Endothelial cell (in vitro differentiated cells): ENCODE measurements around the gene TNIK. TPM values are rescaled to one million over a fixed set of nuclear protein-coding genes. Genes with fewer than 3 reads are reported as not detected.

Experiments
- DNase-seq: peaks from one replicate; pipeline ENCODE4 v3.0.0; 2021; ENCODE audit warnings: low spot score
- H3K27ac Mint-ChIP-seq: one replicate; pipeline ENCODE4 v1.8.0; 2021; ENCODE audit warnings: mixed read lengths, inconsistent platforms; ENCODE audit not compliant: unreplicated experiment
- H3K27me3 Mint-ChIP-seq: one replicate; pipeline ENCODE4 v1.8.0; 2021; ENCODE audit warnings: mild to moderate bottlenecking, moderate library complexity, mixed read lengths, inconsistent platforms; ENCODE audit not compliant: unreplicated experiment
- H3K36me3 Mint-ChIP-seq: one replicate; pipeline ENCODE4 v1.8.0; 2021; ENCODE audit warnings: mild to moderate bottlenecking, low read depth, mixed read lengths, inconsistent platforms; ENCODE audit not compliant: unreplicated experiment
- H3K4me1 Mint-ChIP-seq: one replicate; pipeline ENCODE4 v1.8.0; 2021; ENCODE audit warnings: mild to moderate bottlenecking, mixed read lengths, inconsistent platforms; ENCODE audit not compliant: unreplicated experiment
- H3K4me3 Mint-ChIP-seq: one replicate; pipeline ENCODE4 v1.8.0; 2021; ENCODE audit warnings: mild to moderate bottlenecking, mixed read lengths, inconsistent platforms; ENCODE audit not compliant: unreplicated experiment
- H3K9me3 Mint-ChIP-seq: one replicate; pipeline ENCODE4 v1.8.0; 2021; ENCODE audit warnings: mixed read lengths, inconsistent platforms; ENCODE audit not compliant: unreplicated experiment
- CTCF ChIP-seq: fragments of 200-600 bp; sonication (generic); IDR thresholded peaks from one replicate; pipeline ENCODE4 v1.5.0; 2021; ENCODE audit warnings: antibody characterized with exemption; ENCODE audit not compliant: unreplicated experiment
- total RNA-seq: library from RNA; stranded (reverse); fragmentation: NEBNext Ultra II Directional; extraction: Animal tissue kit (Norgen Biotek cat#: 25700); gene quantifications from one replicate; pipeline ENCODE4 v1.2.1, GENCODE V29; 2021; ENCODE audit not compliant: unreplicated experiment

Gene TNIK
- total RNA-seq, 1 donor from 2014 or later = 67.0 TPM

- no peak for TF ChIP-seq CTCF
- H3K4me3 Mint-ChIP-seq = no peak overlapping the region
- H3K27me3 Mint-ChIP-seq = no peaks in the 10 kb centered on the region
- DNase-seq = no peak
- peaks cover 16% of the 10 kb centered on the region for H3K36me3 Mint-ChIP-seq
- H3K9me3 Mint-ChIP-seq = no peaks in the 10 kb centered on the region
- no peak overlapping the region for H3K27ac Mint-ChIP-seq
- H3K4me1 Mint-ChIP-seq = peaks cover 32% of the 10 kb centered on the region
These were observed 64.2 kb downstream of the TNIK start for GRCh38 chr3:171396048-171396447.

GRCh38 chr3:171393032-171393744, 67.0 kb downstream of the TNIK start:
- no peak for TF ChIP-seq CTCF
- Mint-ChIP-seq H3K4me1 (peaks cover 37% of the 10 kb centered on the region), H3K4me3 (no peak overlapping the region), H3K27ac (peak overlapping the region; percentile 85), H3K27me3 (no peaks in the 10 kb centered on the region), H3K36me3 (peaks cover 17% of the 10 kb centered on the region), H3K9me3 (no peaks in the 10 kb centered on the region)
- peak; percentile 9 for DNase-seq

DNA sequence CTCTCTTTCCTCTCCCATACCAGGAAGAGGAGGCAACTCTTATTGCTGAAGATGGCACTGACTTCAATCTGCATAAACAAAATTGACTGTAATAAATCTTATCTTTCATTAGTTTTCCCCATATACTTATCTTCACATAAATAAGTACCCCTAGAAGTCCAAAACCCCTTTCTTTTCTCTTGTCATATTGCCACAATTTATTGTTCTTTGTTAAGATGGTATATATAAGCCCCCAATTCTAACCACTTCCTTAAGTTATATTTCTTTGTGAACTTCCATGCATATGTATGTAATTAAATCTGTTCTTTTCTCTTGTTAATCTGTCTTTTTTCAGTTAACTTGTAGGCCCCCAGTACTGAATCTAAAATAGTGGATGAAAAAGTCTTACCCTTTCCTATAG, 68.8 kb downstream of the TNIK start:
- H3K4me1 Mint-ChIP-seq = peaks cover 45% of the 10 kb centered on the region
- no peaks in the 10 kb centered on the region for H3K9me3 Mint-ChIP-seq
- no peak for DNase-seq
- peak overlapping the region; percentile 6 for H3K4me3 Mint-ChIP-seq
- no peak overlapping the region for H3K27ac Mint-ChIP-seq
- peaks cover 17% of the 10 kb centered on the region for H3K36me3 Mint-ChIP-seq
- H3K27me3 Mint-ChIP-seq = no peaks in the 10 kb centered on the region
- TF ChIP-seq CTCF = no peak

DNA sequence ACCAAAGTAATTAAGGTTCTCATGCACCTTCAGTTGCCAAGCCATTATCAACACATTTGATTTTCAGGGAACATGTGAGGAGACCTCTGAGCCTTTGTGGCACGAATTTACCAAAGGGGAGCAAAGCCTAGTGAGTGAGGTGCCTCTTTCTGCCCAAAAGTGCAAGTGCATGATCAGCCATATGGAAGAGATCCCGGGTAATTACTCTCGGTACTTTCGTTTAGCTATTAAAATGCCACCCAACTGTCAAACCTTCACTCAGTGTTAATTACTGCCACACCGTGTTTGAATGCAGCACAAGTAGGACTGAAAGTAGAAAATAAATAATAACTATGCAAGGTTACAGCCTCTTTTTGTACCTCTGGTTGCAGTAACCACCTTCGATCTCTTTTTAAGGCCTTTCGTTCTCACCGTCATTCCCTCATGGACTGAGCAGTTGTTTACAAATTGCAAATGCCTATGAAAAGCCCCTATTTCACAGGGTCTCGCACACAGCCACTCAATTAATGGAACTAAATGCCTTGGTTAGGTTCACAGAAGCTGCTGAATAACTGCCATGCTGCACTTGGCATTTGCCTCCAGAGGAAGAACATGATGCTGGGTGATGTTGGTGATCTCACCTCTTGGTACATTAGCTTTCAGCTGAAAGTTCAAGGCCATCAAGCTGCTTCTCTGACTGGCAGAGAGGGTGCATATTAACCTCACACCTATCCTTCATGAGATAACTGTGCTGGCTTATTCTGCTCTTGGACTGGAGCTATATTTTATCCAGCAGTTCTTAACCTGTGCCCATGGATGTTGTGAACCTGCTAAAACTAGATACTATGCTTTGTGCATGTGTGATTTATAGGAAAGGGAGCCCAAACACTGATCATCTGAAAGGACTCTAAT, 69.9 kb downstream of the TNIK start:
- H3K9me3 Mint-ChIP-seq = no peaks in the 10 kb centered on the region
- H3K27ac Mint-ChIP-seq = no peak overlapping the region
- TF ChIP-seq CTCF = no peak
- no peaks in the 10 kb centered on the region for H3K27me3 Mint-ChIP-seq
- peaks cover 17% of the 10 kb centered on the region for H3K36me3 Mint-ChIP-seq
- H3K4me1 Mint-ChIP-seq = peaks cover 47% of the 10 kb centered on the region
- H3K4me3 Mint-ChIP-seq = no peak overlapping the region
- DNase-seq = no peak

DNA sequence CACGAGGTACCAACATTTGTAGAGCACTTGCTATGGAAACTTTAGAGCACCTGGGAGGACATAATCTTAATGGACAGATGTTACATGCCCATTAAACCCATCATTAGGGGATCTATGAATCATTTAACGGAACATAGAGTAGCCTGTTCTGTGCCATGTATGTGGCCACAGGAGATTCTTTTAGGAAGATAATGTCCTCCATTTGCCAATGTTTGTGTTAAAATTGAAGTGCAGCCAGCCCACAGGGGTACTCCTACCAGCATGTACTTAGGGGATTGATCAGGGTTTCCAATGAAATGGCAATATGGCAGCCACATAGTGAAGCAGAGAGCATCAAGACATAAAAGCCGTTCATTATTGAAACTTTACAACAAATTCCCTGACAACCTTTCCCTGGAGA, 70.7 kb downstream of the TNIK start:
- no peak overlapping the region for H3K27ac Mint-ChIP-seq
- H3K27me3 Mint-ChIP-seq = peaks cover 3% of the 10 kb centered on the region
- H3K9me3 Mint-ChIP-seq = no peaks in the 10 kb centered on the region
- H3K4me3 Mint-ChIP-seq = no peak overlapping the region
- H3K4me1 Mint-ChIP-seq = peaks cover 46% of the 10 kb centered on the region
- no peak for TF ChIP-seq CTCF
- peaks cover 17% of the 10 kb centered on the region for H3K36me3 Mint-ChIP-seq
- DNase-seq = no peak
